GM18498 (cell line): Measurements from ENCODE around the gene PKNOX1.
"Not testable (repeated sequence)": the region's sequence is repeated elsewhere in the genome, so short reads cannot be mapped to it uniquely, and the experiment has no call there.

Experiments
- ATAC-seq: cut with Tn5 transposase; IDR thresholded peaks from one replicate; pipeline ENCODE4 v1.9.1; 2021; ENCODE audit warnings: mild to moderate bottlenecking, moderate library complexity; ENCODE audit not compliant: unreplicated experiment

The PKNOX1 gene

DNA sequence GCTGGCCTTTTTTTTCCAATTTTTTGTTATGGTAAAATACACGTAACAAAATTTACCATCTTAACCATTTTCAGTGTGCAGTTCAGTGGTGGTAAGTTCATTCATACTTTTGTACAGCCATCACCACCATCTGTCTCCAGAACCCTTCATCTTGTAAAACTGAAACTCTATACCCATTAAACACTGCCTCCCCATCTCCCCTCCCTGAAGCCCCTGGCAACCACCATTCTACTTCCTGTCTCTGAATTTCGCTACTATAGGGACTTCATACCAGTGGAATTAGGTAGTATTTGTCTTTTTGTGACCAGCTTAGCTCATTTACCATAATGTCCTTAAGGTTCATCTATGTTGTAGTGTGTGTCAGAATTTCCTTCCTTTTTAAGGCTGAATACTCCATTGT, 8.7 kb downstream of the PKNOX1 start:
- no peak for ATAC-seq

DNA sequence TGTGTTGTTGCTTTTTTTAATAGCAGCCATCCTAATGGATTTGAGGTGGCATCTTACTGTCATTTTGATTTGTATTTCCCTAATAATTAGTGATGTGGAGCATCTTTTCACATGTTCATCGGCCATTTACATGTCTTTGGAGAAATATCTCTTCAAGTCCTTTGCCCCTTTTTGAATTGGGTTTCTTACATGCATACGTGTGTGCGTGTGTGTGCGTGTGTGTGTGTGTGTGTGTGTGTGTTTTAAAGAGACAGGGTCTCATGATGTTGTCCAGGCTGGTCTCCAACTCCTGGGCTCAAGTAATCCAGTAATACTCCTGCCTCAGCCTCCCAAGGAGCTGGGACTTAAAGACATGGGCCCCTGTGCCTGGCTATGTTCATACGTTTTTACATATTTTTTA, 9.5 kb downstream of the PKNOX1 start:
- no peak for ATAC-seq

DNA sequence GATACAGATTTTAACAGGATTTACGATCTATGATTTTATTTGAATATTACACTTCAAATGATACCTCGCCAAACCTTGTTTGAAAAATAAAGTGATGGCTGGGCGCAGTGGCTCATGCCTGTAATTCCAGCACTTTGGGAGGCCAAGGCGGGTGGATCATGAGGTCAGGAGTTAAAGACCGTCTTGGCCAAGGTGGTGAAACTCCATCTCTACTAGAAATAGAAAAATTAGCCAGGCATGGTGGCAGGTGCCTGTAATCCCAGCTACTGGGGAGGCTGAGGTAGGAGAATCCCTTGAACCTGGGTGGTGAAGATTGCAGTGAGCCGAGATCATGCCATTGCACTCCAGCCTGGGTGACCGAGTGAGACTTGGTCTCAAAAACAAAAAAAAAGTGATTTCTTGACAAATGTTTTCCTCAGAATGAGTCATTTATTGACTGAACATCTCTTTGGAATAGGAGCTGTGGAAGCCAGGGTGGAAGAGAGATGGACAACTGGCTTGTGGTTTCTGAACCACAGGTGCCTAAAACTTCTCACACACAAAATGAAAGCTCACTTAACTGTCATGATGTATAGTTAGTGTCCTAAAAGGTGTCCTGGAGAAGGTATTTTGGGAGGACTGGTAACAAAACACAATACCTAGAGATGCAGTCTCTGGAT, 11.9 kb downstream of the PKNOX1 start:
- ATAC-seq: no peak

DNA sequence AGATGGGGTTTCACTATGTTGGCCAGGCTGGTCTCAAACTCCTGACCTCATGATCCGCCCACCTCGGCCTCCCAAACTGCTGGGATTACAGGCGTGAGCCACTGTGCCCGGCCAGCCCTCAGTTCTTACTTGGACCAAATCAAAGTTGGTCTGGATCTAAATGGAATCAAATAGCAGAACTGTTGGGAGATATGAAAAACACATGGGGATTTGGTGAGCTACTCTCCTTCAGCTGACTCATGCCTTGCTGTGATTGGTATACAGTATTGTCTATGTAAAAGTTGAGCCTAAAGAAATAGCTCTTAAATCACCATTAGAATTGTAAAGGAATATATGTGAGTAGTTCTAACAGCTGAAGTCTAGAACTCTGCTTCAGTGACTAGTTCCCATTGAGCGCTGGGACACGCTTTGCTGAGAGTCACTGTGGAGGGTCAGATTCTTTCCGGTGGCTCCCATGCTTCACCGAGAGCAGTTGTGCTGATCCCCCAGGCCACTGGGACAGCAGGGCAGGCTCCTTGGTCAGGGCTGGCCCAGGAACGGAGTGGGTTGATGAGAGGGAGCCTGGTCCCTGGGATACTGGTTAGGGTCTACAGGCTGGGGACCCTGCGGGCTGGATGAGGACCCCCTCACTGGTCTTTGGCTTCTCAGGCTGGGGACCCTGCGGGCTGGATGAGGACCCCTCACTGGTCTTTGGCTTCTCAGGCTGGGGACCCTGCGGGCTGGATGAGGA, 14.0 kb downstream of the PKNOX1 start:
- ATAC-seq: no peak

DNA sequence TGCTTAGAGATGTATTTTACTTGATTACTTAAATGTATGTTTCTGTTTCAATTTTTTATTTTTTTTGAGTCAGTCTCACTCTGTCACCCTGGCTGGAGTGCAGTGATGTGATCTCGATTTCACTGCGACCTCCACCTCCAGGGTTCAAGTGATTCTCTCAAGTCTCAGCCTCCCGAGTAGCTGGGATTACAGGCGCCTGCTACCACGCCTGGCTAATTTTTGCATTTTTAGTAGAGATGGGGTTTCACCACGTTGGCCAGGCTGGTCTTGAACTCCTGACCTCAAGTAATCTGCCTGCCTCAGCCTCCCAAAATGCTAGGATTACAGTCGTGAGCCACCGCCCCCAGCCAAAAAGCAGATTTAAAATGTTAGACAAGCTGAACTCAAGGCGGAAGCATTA, 15.0 kb downstream of the PKNOX1 start:
- not testable (repeated sequence) for ATAC-seq

DNA sequence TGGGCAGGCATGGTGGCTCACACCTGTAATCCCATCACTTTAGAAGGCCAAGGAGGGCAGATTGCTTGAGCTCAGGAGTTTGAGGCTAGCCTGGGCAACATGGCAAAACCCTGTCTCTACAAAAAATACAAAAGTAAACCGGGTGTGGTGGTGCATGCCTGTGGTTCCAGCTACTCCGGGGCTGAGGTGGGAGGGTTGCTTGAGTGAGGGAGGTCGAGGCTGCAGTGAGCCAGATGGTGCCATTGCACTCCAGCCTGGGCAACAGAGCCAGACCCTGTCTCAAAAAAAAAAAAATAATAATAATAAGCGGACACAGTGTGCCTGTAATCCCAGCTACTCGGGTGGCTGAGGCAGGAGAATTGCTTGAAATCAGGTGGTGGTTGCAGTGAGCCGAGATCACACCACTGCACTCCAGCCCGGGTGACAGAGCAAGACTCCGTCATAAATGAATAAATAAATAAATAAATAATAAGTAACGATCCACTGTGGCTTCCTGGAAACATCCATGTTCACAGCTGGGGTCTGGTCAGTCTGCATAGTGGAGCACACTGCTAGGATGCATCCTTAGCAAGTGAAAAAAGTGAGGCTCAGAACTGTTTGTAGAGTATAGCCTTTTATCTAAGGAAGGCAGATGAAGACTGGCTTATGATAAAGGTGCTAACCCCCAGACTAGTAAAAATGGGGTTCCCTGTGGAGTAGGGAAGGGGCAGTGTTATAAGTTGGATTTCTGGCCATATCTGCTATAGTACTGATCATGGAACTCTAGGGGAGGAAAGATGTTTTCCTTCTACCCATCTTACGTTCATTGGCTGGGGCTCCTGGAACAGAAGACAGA, 15.7 kb downstream of the PKNOX1 start:
- ATAC-seq: no peak

DNA sequence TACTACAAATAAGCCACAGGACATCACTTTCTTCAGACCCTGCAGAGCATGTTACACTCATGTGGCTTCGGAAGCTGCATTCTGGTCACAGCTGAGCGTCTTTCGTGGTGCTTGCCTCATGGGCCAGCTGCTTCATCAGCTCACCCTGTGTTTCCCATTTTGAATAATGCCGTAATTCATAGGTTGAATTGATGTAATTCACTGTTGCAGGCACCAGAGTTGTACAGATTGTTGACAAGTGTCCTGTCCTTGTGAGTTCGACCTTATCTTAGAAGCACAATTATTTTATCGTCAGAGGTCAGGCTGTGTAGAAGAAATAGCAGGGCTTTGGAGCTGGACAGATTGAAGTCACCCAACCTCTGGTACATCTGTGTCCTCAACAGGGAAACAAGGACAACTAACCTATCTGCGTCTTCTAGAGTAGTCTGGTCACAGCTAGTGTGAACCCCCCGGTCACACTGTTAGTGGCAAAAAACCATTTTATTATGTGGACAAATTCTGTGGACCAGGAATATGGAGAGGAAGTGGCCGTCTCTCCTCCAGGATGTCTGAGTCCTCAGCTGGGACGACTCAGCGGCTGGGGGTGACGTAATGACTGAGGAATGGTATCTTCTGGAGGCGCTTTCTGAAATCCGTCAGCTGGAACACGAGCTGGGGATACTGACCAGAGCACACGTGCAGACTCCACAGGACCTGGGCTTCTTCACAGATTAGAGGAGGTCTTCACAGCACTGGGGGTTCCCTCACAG, 17.8 kb downstream of the PKNOX1 start:
- ATAC-seq: no peak

DNA sequence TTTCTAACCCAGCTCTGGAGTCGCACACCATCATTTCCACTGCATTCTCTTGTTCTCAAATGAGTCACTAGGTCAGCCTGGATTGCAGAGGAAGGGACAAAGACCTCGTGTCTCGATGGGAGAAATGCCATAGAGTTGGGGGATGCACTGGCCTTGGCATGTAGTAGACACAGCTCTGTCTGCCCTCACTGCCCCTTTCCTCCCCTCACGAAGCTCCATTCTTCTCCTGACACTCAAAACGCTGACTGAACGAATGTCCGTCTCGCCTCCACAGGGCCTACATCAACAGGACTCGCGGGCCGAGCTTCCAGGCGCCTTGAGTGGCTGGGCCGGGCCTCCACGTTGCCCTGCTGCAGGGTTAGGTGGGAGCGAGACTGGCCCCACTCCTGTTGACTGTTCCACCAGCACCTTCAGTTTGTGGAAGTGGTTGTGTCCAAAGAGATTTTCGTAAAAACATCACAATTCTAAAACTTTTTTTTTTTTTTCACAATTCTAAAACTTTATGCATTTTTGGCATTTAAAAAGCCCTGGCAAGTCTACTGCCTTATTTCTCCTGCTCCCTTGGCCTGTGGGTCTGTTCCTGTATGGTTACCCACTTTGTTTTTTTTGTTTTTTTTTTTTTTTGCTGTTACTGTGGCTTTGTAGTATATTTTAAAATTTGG, 18.8 kb downstream of the PKNOX1 start:
- ATAC-seq: no peak

DNA sequence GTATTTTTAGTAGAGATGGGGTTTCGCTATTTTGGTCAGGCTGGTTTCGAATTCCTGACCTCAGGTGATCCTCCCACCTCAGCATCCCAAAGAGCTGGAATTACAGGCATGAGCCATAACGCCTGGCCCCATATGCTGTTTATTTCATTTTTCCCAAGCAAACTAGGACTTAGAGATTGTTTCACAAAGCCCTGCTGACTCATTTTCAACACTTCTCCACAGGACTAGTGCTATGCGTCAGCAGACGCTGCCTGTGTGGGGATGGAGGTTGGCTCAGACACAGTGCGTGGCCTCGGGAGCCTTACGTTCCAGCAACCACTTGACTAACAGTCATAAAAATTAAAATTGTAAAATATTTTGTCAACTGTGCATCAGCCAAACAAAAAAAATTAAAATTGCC, 22.7 kb downstream of the PKNOX1 start:
- ATAC-seq: no peak

DNA sequence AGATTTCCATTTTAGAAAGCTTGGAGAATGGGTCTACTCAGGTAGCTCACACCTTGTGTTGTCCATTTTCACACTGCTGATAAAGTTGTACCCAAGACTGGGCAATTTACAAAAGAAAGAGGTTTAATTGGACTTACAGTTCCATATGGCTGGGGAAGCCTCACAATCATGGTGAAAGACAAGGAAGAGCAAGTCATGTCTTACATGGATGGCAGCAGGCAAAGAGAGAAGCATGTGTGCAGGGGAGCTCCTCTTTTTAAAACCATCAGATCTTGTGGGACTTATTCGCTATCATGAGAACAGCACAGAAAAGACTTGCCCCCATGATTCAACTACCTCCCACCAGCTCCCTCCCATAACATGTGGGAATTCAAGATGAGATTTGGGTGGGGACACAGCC, 23.6 kb downstream of the PKNOX1 start:
- not testable (repeated sequence) for ATAC-seq

DNA sequence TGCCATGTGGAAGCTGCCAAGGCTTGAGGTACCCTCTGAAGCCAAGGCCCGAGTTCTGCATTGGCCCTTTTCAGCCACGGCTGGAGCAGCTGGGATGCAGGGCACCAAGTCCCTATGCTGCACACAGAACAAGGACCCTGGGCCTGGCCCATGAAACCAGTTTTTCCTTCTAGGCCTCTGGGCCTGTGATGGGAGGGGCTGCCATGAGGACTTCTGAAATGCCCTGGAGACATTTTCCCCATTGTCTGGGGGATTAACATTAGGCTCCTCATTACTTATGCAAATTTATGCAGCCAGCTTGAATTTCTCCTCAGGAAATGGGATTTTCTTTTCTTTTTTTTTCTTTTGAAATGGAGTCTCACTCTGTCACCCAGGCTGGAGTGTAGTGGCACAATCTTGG, 24.8 kb downstream of the PKNOX1 start:
- ATAC-seq: not testable (repeated sequence)

DNA sequence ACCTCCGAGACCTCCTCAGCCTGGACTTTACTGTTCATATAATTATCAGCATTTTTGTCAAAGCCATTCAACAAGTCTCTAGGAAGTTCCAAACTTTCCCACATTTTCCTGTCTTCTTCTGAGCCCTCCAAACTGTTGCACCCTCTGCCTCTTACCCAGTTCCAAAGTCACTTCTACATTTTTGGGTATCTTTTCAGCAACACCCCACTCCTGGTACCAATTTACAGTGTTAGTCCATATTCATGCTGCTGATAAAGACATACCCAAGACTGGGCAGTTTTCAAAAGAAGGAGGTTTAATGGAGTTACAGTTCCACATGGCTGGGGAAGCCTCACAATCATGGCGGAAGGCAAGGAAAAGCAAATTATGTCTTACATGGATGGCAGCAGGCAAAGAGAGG, 25.7 kb downstream of the PKNOX1 start:
- not testable (repeated sequence) for ATAC-seq

DNA sequence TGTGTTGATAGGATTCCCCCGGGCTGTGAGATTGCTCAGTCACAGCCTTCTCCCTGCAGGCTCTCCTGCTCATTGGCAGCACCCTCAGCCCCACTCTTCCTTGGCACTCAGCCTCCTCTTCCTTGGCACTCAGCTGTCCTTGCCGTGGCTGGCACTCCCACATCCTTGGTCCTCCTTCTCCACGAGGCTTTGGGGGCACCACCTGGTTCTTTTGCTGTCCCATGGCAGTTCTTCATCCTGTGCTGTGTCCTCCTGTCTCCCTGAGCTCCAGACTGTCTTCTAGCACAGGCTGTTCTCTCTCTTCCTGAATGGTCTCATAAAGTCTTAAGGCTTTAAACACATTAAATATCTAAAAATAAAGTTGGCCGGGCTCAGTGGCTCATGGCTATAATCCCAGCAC, 27.0 kb downstream of the PKNOX1 start:
- ATAC-seq: no peak

DNA sequence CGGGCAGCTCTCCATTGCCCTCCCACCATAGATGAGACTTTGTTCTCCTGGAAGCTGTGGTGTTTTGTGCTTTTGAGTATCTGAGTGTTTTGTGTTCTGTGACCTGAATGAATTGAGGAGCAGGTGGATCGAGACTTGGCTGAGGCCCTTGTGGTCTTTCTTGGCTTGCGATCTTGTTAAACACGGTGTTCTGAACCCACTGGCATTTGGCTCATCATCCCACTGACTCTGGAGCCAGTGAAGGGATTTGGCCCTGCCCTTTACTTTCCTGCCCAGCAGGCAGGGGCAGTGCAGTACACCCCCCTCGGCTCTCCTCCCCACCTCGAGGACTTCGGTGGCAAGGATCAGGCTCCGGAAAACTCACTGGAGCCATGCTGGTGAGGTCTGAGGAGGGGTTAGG, 30.6 kb downstream of the PKNOX1 start:
- no peak for ATAC-seq

DNA sequence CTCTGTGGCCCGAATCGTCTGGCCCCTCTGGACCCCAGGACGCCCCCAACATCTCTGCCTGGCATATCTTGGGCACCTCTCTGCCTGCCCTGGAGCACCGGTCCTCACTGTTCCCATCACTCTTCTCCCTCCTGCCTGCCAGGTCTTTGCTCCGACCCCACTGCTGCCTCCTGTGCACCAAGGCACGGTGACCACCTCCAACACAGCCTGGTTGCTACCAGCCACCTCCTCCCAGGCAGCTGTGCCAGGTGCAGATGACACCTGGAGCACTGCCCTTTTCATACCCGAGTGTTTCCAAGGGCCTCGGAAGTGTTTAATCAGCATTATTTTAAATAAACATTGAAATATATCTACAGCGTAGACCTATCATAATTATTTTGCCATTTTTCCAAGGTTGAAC, 31.3 kb downstream of the PKNOX1 start:
- no peak for ATAC-seq

DNA sequence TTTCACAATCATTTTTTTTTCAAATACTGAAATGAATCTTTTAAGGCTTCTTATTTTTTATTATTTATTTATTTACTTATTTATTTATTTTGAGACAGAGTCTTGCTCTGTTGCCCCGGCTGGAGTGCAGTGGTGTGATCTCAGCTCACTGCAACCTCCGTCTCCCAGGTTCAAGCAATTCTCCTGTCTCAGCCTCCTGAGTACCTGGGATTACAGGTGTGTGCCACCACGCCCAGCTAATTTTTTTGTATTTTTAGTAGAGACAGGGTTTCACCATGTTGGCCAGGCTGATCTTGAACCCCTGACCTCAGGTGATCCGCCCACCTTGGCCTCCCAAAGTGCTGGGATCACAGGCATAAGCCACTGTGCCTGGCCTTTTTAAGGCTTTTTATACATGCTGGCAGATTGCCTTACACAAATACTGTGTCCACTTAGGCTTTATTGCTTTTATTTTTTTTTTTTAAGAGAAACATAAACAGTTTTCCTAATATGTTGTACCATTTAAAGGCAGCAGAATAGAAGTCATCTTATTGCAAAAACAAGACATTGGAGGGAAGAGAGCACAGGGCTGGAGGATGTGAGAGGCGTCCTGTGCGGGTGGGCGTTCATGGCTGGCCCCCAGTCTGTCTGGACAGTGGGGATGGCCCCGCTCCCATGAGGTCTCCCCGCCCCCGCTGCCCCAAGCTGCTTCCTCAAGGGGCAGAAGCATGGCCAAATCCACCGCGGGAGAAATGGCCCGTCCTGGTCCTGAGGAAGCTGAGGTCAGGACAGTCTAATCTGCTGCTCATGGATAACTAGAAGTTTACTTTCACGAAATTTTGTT, 31.9 kb downstream of the PKNOX1 start:
- not testable (repeated sequence) for ATAC-seq

DNA sequence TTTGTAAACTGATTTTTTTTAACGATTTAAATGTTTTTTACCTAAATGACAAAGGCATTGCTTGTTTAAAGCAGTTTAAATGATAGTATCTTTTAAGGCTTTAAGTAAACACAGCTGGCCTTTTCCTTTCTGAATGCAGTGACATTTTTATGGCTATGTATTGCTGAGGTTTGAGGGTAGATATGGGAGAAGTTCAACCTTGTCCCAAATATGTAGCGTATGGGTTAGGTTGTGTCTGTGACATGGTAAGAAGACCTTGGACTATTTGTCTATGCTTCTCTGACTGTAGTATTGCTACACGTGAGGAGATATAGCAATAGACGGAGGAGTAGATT, 32.5 kb downstream of the PKNOX1 start:
- ATAC-seq: no peak

DNA sequence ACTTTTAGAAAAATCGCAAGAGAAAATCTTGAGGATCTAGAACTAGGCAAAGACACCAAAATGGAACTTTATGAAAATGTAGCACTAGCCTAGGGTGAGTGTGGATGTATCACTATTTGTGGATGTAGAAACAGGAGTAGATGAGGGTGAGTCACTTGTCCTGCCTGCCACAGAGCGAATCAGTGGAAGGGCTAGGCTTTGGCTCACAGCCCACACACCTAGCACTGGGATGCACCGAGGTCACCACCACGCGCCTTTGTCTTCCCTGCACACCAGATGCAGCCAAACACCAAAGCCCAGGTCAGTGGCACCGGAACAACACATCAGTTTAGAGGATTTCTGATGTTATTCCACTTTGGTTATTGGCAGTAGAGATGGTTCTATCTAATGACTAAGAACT, 38.2 kb downstream of the PKNOX1 start:
- ATAC-seq: no peak

DNA sequence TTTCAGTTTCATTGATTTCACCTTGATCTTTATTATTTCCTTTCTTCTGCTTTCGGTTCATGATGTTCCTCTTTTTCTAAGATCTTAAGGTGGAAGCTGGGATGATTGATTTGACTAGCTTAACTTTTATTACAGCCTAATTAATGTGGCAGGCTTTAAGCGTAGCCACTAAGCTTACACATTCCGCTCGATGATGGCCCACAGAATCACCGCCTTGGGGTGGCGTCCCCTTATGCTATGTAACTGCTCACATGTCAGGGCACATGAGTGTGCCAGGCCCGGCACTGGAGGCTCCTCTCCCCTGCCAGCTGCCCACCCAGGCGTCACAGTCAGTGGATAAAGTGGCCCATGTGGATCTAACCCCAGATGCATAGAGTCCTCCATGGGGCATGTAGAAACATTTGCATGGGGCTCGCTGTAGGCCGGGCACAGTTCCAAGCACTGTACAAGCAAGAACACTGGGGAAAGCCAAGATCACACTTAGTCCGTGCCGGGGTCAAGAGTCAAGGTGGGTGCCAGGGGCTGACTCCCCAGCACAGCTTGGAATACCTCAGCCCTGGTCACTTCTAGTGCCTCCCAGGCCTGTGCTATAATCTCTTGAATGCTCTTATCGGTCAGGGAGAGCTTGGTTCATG, 41.7 kb downstream of the PKNOX1 start:
- ATAC-seq: no peak
